Measurements from ENCODE around the gene CD27.
A peak's percentile ranks its signal among the peaks of the same experiment; 100 is the strongest.
"Not testable (repeated sequence)": the region's sequence is repeated elsewhere in the genome, so short reads cannot be mapped to it uniquely, and the experiment has no call there.

The CD27 gene

GRCh38 chr12:6461401-6462233, 16.9 kb downstream of the CD27 start:
- peak; percentile 25 to 27 for DNase-seq

GRCh38 chr12:6462234-6462995, 17.7 kb downstream of the CD27 start:
- DNase-seq: no peak

GRCh38 chr12:6463216-6463615, 18.5 kb downstream of the CD27 start:
- DNase-seq: no peak

- no peak for DNase-seq
These were observed 19.1 kb downstream of the CD27 start for GRCh38 chr12:6463858-6464257.

- no peak for DNase-seq
These were observed 19.8 kb downstream of the CD27 start for GRCh38 chr12:6464531-6464930.

GRCh38 chr12:6465467-6466183, 20.9 kb downstream of the CD27 start:
- DNase-seq: peak; percentile 26 to 53

GRCh38 chr12:6466184-6466573, 21.4 kb downstream of the CD27 start:
- DNase-seq: no peak

- not testable (repeated sequence) for DNase-seq
These were observed 22.0 kb downstream of the CD27 start for GRCh38 chr12:6466751-6467150.

GRCh38 chr12:6467571-6468282, 23.0 kb downstream of the CD27 start:
- not testable (repeated sequence) for DNase-seq

GRCh38 chr12:6468283-6468575, 23.5 kb downstream of the CD27 start:
- DNase-seq: no peak

- no peak for DNase-seq
These were observed 24.3 kb downstream of the CD27 start for GRCh38 chr12:6469092-6469491.

GRCh38 chr12:6469609-6470374, 25.0 kb downstream of the CD27 start:
- DNase-seq: no peak

GRCh38 chr12:6470375-6471163, 25.8 kb downstream of the CD27 start, which contains the start of gene VAMP1:
TSS of gene VAMP1 (minus strand) at chr12:6470677. CDS start at chr12:6470531, 146 bp downstream.
- DNase-seq: peak; percentile 99

- DNase-seq: no peak
These were observed 27.2 kb downstream of the CD27 start for GRCh38 chr12:6471989-6472360.

- DNase-seq: no peak
These were observed 27.7 kb downstream of the CD27 start for GRCh38 chr12:6472491-6472890.

- DNase-seq: not testable (repeated sequence)
These were observed 30.6 kb downstream of the CD27 start for GRCh38 chr12:6475233-6475975.

- no peak for DNase-seq
These were observed 31.7 kb downstream of the CD27 start for GRCh38 chr12:6476489-6476888.

GRCh38 chr12:6477601-6478377, 33.0 kb downstream of the CD27 start:
- DNase-seq: not testable (repeated sequence)

- no peak for DNase-seq
These were observed 33.7 kb downstream of the CD27 start for GRCh38 chr12:6478416-6478815.

- no peak for DNase-seq
These were observed 43.5 kb downstream of the CD27 start for GRCh38 chr12:6488240-6488639.
